MM.1S (cell line): ENCODE data around the gene SETD1A.

Source experiments
- DNase-seq: peaks from one replicate; pipeline ENCODE4 v3.0.0-alpha.2; 2015
- H2AFZ ChIP-seq: fragments of 300-600 bp; sonication (generic); 2 replicates; pipeline ENCODE4 v1.6.0; 2016; ENCODE audit warnings: antibody characterized with exemption, low read length
- H3F3A ChIP-seq: fragments of 300-600 bp; sonication (generic); 2 replicates; pipeline ENCODE4 v1.6.1; 2016; ENCODE audit warnings: mild to moderate bottlenecking, antibody characterized with exemption, low read length, moderate library complexity, mixed read lengths; ENCODE audit not compliant: insufficient read depth
- H3K27ac ChIP-seq: fragments of 300-600 bp; sonication (generic); 2 replicates; pipeline ENCODE4 v1.5.1; 2016; ENCODE audit warnings: mild to moderate bottlenecking, low read length
- H3K27me3 ChIP-seq: fragments of 300-600 bp; sonication (generic); replicated peaks from 2 replicates; pipeline ENCODE4 v1.6.0; 2016; ENCODE audit warnings: low read length; ENCODE audit not compliant: insufficient read depth
- H3K36me3 ChIP-seq: fragments of 300-600 bp; sonication (generic); replicated peaks from 2 replicates; pipeline ENCODE4 v1.6.1; 2016; ENCODE audit warnings: mild to moderate bottlenecking, low read length, mixed read lengths; ENCODE audit not compliant: insufficient read depth
- H3K4me1 ChIP-seq: fragments of 300-600 bp; sonication (generic); 2 replicates; pipeline ENCODE4 v1.6.1; 2016; ENCODE audit warnings: low read length, mixed read lengths
- H3K4me2 ChIP-seq: fragments of 300-600 bp; sonication (generic); 2 replicates; pipeline ENCODE4 v1.6.0; 2016; ENCODE audit warnings: low read depth, low read length
- H3K4me3 ChIP-seq: fragments of 300-600 bp; sonication (generic); 2 replicates; pipeline ENCODE4 v1.5.1; 2016; ENCODE audit warnings: low read length, mixed read lengths
- H3K79me2 ChIP-seq: fragments of 300-600 bp; sonication (generic); 2 replicates; pipeline ENCODE4 v1.6.1; 2016; ENCODE audit warnings: mixed run types, low read length, mixed read lengths
- H3K9ac ChIP-seq: fragments of 300-600 bp; sonication (generic); 2 replicates; pipeline ENCODE4 v1.6.1; 2016; ENCODE audit warnings: low read length, mixed read lengths
- H3K9me2 ChIP-seq: fragments of 300-600 bp; sonication (generic); replicated peaks from 2 replicates; pipeline ENCODE4 v1.6.1; 2016; ENCODE audit warnings: mild to moderate bottlenecking, low read length, mixed read lengths; ENCODE audit not compliant: insufficient read depth
- H3K9me3 ChIP-seq: fragments of 300-600 bp; sonication (generic); replicated peaks from 2 replicates; pipeline ENCODE4 v1.6.1; 2016; ENCODE audit warnings: mild to moderate bottlenecking, low read length, mixed read lengths; ENCODE audit not compliant: insufficient read depth
- H4K20me1 ChIP-seq: fragments of 300-600 bp; sonication (generic); 2 replicates; pipeline ENCODE4 v1.6.1; 2016; ENCODE audit warnings: mild to moderate bottlenecking, low read length, moderate library complexity, mixed read lengths; ENCODE audit not compliant: insufficient read depth
- EZH2 ChIP-seq: fragments of 300-600 bp; sonication (generic); optimal IDR thresholded peaks from 2 replicates; pipeline ENCODE3; 2017; ENCODE audit warnings: low read depth, mild to moderate bottlenecking, antibody characterized with exemption, low read length, mixed read lengths
- EZH2phosphoT487 ChIP-seq: fragments of 300-600 bp; sonication (generic); IDR thresholded peaks from 2 replicates; pipeline ENCODE4 v1.6.1; 2018; ENCODE audit warnings: antibody characterized with exemption, low read length
- TF ChIP-seq, protein P1 (sequence below): fragments of 300-600 bp; sonication (generic); IDR thresholded peaks from 2 replicates; pipeline ENCODE4 v1.5.1; 2016; ENCODE audit warnings: antibody characterized with exemption, low read length, mixed read lengths

Gene SETD1A

DNA sequence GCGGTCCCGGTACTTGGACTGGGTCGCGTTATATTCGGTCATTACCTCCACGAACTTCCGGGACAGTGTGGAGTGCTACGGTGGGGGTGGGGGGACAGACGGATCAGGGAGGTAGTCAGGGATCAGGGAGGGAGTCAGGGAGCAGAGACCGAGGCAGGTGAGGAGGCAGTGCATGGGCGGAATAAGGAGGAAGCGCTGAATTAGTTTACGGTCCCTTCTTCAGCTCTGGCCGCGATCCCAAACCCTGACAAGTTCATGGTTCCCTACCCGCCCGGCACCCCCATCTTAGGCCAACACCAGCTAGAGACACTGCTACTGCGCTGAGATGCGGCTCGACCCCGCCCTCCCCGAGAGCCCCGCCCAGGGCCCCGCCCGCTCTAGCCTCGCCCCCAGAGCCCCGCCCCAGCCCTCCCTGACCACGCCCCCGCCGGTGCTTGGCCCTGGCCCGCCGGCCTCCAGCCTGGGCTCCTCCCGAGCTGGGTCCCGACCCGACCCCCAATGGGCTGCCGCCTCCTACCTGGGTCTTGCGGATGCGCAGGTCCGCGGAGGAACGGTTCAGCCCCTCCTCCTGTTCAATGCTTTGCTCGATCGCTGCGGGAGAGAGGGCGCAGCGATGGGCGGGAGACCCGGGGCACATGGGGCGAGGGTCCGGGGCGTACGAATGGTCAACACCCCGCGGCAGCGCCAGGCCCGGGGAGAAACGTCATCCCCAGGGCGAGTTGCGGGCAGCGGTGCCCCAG, 39.6 kb downstream of the SETD1A start:
- H2AFZ ChIP-seq: peak overlapping the region; percentile 89
- H3K27me3 ChIP-seq: peaks cover 59% of the 10 kb centered on the region
- no peaks in the 10 kb centered on the region for H3K9me2 ChIP-seq
- peak overlapping the region; percentile 90 for H3K4me2 ChIP-seq
- no peak overlapping the region for H3K27ac ChIP-seq
- no peaks in the 10 kb centered on the region for H3K36me3 ChIP-seq
- no peak for TF ChIP-seq EZH2
- TF ChIP-seq EZH2phosphoT487: no peak
- TF ChIP-seq, protein P1, sequence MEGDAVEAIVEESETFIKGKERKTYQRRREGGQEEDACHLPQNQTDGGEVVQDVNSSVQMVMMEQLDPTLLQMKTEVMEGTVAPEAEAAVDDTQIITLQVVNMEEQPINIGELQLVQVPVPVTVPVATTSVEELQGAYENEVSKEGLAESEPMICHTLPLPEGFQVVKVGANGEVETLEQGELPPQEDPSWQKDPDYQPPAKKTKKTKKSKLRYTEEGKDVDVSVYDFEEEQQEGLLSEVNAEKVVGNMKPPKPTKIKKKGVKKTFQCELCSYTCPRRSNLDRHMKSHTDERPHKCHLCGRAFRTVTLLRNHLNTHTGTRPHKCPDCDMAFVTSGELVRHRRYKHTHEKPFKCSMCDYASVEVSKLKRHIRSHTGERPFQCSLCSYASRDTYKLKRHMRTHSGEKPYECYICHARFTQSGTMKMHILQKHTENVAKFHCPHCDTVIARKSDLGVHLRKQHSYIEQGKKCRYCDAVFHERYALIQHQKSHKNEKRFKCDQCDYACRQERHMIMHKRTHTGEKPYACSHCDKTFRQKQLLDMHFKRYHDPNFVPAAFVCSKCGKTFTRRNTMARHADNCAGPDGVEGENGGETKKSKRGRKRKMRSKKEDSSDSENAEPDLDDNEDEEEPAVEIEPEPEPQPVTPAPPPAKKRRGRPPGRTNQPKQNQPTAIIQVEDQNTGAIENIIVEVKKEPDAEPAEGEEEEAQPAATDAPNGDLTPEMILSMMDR: no peak
- H4K20me1 ChIP-seq: no peaks in the 10 kb centered on the region
- peak; percentile 52 for DNase-seq
- H3K9ac ChIP-seq: no peak overlapping the region; the same call in 1 of the 2 replicates
- H3K4me1 ChIP-seq: peaks cover 7% of the 10 kb centered on the region; the same call in 1 of the 2 replicates
- peak overlapping the region; percentile 54 for H3K4me3 ChIP-seq
- H3K79me2 ChIP-seq: no peaks in the 10 kb centered on the region
- H3F3A ChIP-seq: no peaks in the 10 kb centered on the region
- H3K9me3 ChIP-seq: no peaks in the 10 kb centered on the region

DNA sequence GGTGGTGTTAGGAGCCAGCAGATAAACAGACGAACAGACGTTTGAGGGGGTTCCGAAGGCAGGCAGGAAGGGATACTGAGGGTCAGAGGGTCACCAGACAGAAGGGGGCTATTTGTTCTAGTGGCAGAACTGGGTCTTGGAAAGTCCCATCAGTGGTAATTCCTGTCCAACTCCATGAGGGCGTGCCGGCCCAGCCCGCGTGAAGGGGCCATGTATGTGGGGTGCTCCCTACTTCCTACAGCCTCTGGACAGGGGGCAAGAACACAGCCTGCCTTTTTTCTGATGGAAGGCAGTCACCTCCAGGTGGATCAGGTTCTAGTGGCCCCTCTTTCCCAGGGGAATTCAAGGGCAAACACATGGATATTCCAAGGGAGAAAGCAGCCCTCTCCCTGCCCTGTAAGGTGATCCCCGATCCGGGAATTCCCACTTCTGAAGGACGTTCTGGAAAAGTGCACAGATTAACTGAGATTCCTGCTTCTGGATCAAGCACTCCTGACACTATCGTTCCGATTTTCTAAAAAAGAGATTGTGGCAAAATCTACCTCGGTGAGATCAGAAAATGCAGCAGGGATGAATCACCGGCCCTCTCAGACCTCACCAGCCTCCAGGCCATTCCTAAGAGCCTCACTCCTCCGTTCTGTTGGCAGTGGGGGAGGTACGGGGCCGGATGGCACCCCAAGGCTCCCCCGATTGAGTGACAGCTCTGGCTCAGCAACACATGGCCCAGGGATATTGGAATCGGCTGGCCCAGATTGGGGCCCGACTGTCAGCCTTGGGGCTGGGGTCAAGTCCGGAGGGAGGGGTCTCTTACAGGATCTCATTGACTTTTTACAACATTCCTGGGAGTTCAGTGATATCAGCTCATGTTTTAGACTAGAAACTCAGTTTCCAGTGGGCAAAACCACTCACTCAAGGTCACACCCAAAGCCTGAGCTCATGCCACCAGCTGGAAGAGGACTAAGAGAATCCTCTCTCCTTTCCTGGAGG, 40.5 kb downstream of the SETD1A start:
- DNase-seq: no peak
- Histone ChIP-seq H3K9me2 (no peaks in the 10 kb centered on the region), H3K4me3 (peak overlapping the region; percentile 51), H3K36me3 (no peaks in the 10 kb centered on the region), H3F3A (no peaks in the 10 kb centered on the region), H2AFZ (peak overlapping the region; percentile 71), H3K9me3 (no peaks in the 10 kb centered on the region), H3K79me2 (no peaks in the 10 kb centered on the region), H3K9ac (no peak overlapping the region), H4K20me1 (no peaks in the 10 kb centered on the region), H3K4me2 (peak overlapping the region; percentile 90; the same call in 1 of the 2 replicates), H3K27ac (no peak overlapping the region), H3K27me3 (peaks cover 67% of the 10 kb centered on the region), H3K4me1 (peaks cover 7% of the 10 kb centered on the region; the same call in 1 of the 2 replicates)
- TF ChIP-seq EZH2: no peak
- no peak for TF ChIP-seq EZH2phosphoT487

DNA sequence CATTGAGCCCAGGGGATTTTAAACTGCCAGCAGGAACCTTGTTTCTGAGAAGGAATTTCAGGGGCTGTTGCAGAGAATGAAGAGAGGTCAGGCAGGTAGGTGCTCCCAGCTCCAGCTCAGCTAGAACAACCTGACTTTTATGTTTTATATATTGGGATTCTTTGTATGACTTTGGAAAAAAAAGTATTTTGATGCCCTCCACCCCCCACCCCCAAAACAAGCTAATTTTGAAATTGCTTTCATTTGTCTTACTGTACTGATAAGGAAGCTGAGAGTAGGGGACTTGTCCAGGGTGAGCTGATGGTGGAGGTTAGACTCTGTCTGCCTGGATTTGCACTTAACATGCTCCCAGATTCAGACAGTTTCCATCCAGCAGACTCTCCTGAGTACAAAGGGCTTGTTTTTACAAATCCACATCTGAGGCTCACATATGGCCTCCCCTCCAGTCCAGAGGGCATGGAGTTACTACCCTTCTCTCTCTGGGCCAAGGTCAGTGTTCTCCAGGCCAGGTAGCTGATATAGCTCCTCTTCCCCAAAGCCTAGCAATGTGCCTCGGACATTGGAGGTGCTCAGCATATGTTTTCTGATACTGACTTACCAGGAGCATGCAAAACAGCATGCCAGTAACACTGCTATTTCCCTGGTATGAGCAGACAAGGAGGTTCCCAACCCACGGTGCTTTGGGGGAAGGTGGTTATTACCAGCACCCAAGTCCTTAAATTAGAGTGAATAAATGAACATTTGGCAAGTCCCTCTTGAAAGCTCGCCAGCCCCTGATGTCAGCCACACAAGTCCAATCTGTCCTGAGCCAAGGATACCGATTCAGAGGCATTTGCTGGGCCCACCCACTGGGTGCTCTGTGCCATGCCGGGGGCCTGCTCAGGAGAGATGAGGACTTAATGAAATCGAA, 41.6 kb downstream of the SETD1A start:
- Histone ChIP-seq H3K4me3 (no peak overlapping the region), H4K20me1 (no peaks in the 10 kb centered on the region), H3K4me1 (peaks cover 7% of the 10 kb centered on the region; the same call in 1 of the 2 replicates), H3K27ac (no peak overlapping the region), H3K9me2 (no peaks in the 10 kb centered on the region), H3K27me3 (peaks cover 78% of the 10 kb centered on the region), H2AFZ (no peak overlapping the region), H3K4me2 (no peak overlapping the region), H3K36me3 (no peaks in the 10 kb centered on the region), H3K9me3 (no peaks in the 10 kb centered on the region), H3K9ac (no peak overlapping the region), H3K79me2 (no peaks in the 10 kb centered on the region), H3F3A (no peaks in the 10 kb centered on the region)
- no peak for TF ChIP-seq EZH2
- no peak for TF ChIP-seq EZH2phosphoT487
- TF ChIP-seq, protein P1: no peak
- DNase-seq: no peak
